IMR-90 (cell line): ENCODE measurements around the gene ZNF778. TPM values are rescaled to one million over a fixed set of nuclear protein-coding genes. Genes with fewer than 3 reads are reported as not detected.

Source experiments
- ATAC-seq: fragments of 200-7000 bp; cut with Tn5 transposase; 2 replicates; pipeline ENCODE4 v1.9.1; 2020; ENCODE audit warnings: low read depth, mild to moderate bottlenecking, moderate library complexity
- BruUV-seq: library from RNA; stranded (reverse); fragments of 400-500 nt; replicated peaks from 2 replicates; lab custom pipeline; 2021; lab: Mats Ljungman, UMichigan
- CTCF ChIA-PET: fragments of 300-600 bp; formaldehyde crosslinking; extraction: SDS; loops from one replicate; lab custom pipeline; 2021; ENCODE audit warnings: antibody characterized with exemption; lab: Yijun Ruan, JAX
- POLR2A ChIA-PET: fragments of 300-600 bp; sonication (Branson Sonifier 250); formaldehyde crosslinking; loops from one replicate; lab custom pipeline; 2022; ENCODE audit warnings: antibody characterized with exemption; ENCODE audit not compliant: unreplicated experiment; lab: Charles Lee
- DNase-seq: peaks from one replicate; pipeline ENCODE4 v3.0.0; 2013
- H2AFZ ChIP-seq: replicated peaks from 2 replicates; pipeline ENCODE3; 2013; ENCODE audit warnings: low read length, mild to moderate bottlenecking; ENCODE audit not compliant: poor library complexity
- H2AK5ac ChIP-seq: 2 replicates; pipeline ENCODE4 v1.6.1; 2013; ENCODE audit warnings: low read depth, low read length, inconsistent platforms
- H2AK9ac ChIP-seq: replicated peaks from 2 replicates; pipeline ENCODE3; 2013; ENCODE audit warnings: mild to moderate bottlenecking, low read depth, low read length, moderate library complexity; ENCODE audit not compliant: poor library complexity
- H2BK120ac ChIP-seq: 2 replicates; pipeline ENCODE4 v1.6.1; 2013; ENCODE audit warnings: low read depth, low read length, inconsistent platforms
- H2BK15ac ChIP-seq: 3 replicates; pipeline ENCODE4 v1.6.1; 2013; ENCODE audit warnings: low read depth, low read length, inconsistent platforms
- H2BK20ac ChIP-seq: 2 replicates; pipeline ENCODE4 v1.6.1; 2013; ENCODE audit warnings: low read depth, mild to moderate bottlenecking, inconsistent platforms, low read length, moderate library complexity
- H2BK5ac ChIP-seq: 2 replicates; pipeline ENCODE4 v1.6.1; 2013; ENCODE audit warnings: mild to moderate bottlenecking, low read depth, low read length, inconsistent platforms; ENCODE audit not compliant: poor library complexity, severe bottlenecking
- H3K14ac ChIP-seq: replicated peaks from 2 replicates; pipeline ENCODE4 v1.6.1; 2013; ENCODE audit warnings: low read depth, low read length, inconsistent platforms
- H3K18ac ChIP-seq: 2 replicates; pipeline ENCODE4 v1.6.1; 2013; ENCODE audit warnings: low read depth, low read length, control low read depth
- H3K23ac ChIP-seq: 2 replicates; pipeline ENCODE4 v1.6.1; 2013; ENCODE audit warnings: low read depth, low read length, inconsistent platforms
- H3K27ac ChIP-seq: 2 replicates; pipeline ENCODE4 v1.5.1; 2013; ENCODE audit warnings: mild to moderate bottlenecking, control low read depth, low read length; ENCODE audit not compliant: insufficient read depth
- H3K27me3 ChIP-seq: 2 replicates; pipeline ENCODE4 v1.6.1; 2013; ENCODE audit warnings: low read length; ENCODE audit not compliant: control insufficient read depth, insufficient read depth
- H3K36me3 ChIP-seq: 2 replicates; pipeline ENCODE4 v1.6.1; 2013; ENCODE audit warnings: low read length, mixed read lengths; ENCODE audit not compliant: control insufficient read depth, insufficient read depth
- H3K4ac ChIP-seq: 2 replicates; pipeline ENCODE4 v1.6.1; 2013; ENCODE audit warnings: low read depth, low read length, inconsistent platforms
- H3K4me1 ChIP-seq: 2 replicates; pipeline ENCODE4 v1.6.1; 2013; ENCODE audit warnings: low read length, mixed read lengths; ENCODE audit not compliant: control insufficient read depth, insufficient read depth
- H3K4me2 ChIP-seq: 2 replicates; pipeline ENCODE4 v1.6.1; 2013; ENCODE audit warnings: low read depth, mild to moderate bottlenecking, control low read depth, low read length, moderate library complexity
- H3K4me3 ChIP-seq: 2 replicates; pipeline ENCODE4 v1.5.1; 2013; ENCODE audit warnings: low read depth, mild to moderate bottlenecking, control low read depth, low read length, moderate library complexity; ENCODE audit not compliant: insufficient read depth
- H3K56ac ChIP-seq: 2 replicates; pipeline ENCODE4 v1.6.1; 2013; ENCODE audit warnings: low read length, inconsistent platforms; ENCODE audit not compliant: insufficient read depth; ENCODE audit errors: extremely low read depth
- H3K79me1 ChIP-seq, 2 experiments: 2 replicates each; pipeline ENCODE4 v1.6.1; 2013; ENCODE audit warnings: low read length in 2 of 2, inconsistent platforms in 1 of 2, low read depth in 1 of 2
- H3K9ac ChIP-seq: 2 replicates; pipeline ENCODE4 v1.6.1; 2013; ENCODE audit warnings: low read depth, low read length, control low read depth
- H3K9me1 ChIP-seq: 2 replicates; pipeline ENCODE4 v1.6.1; 2013; ENCODE audit warnings: low read length, inconsistent platforms; ENCODE audit not compliant: insufficient read depth
- H3K9me3 ChIP-seq: 2 replicates; pipeline ENCODE4 v1.6.1; 2013; ENCODE audit warnings: low read length; ENCODE audit not compliant: control insufficient read depth, insufficient read depth
- H4K20me1 ChIP-seq: 2 replicates; pipeline ENCODE4 v1.6.1; 2013; ENCODE audit warnings: low read length, inconsistent platforms; ENCODE audit not compliant: insufficient read depth
- H4K5ac ChIP-seq: 2 replicates; pipeline ENCODE4 v1.6.1; 2013; ENCODE audit warnings: mild to moderate bottlenecking, low read depth, low read length, control low read depth
- H4K8ac ChIP-seq, 2 experiments: 2 replicates each; pipeline ENCODE4 v1.6.1; 2013; ENCODE audit warnings: low read depth in 2 of 2, low read length in 2 of 2, control low read depth in 1 of 2, inconsistent platforms in 1 of 2
- H4K91ac ChIP-seq: 2 replicates; pipeline ENCODE4 v1.6.1; 2013; ENCODE audit warnings: low read depth, low read length, inconsistent platforms; ENCODE audit not compliant: insufficient read depth
- BHLHE40 ChIP-seq: fragments of 150-350 bp; IDR thresholded peaks from 2 replicates; pipeline ENCODE4 v1.6.1; 2016; ENCODE audit warnings: mild to moderate bottlenecking, low read depth, low read length
- CHD1 ChIP-seq: IDR thresholded peaks from 2 replicates; pipeline ENCODE4 v1.6.1; 2012; ENCODE audit warnings: low read depth, low read length, improper control_type of control experiment
- CTCF ChIP-seq: conservative IDR thresholded peaks from 2 replicates; pipeline ENCODE4 v1.5.1; 2012; ENCODE audit warnings: mild to moderate bottlenecking, low read depth, low read length, improper control_type of control experiment
- ELK1 ChIP-seq: fragments of 150-350 bp; IDR thresholded peaks from 2 replicates; pipeline ENCODE4 v1.6.1; 2016; ENCODE audit warnings: low read depth, mild to moderate bottlenecking, low read length, moderate library complexity, borderline replicate concordance
- FOS ChIP-seq: fragments of 150-350 bp; IDR thresholded peaks from 2 replicates; pipeline ENCODE4 v1.6.1; 2016; ENCODE audit warnings: low read depth, low read length
- MAFK ChIP-seq: IDR thresholded peaks from 2 replicates; pipeline ENCODE4 v1.6.1; 2012; ENCODE audit warnings: low read depth, low read length, improper control_type of control experiment
- MAZ ChIP-seq: IDR thresholded peaks from 2 replicates; pipeline ENCODE4 v1.6.1; 2012; ENCODE audit warnings: low read depth, mild to moderate bottlenecking, low read length, improper control_type of control experiment, moderate library complexity, borderline replicate concordance
- MXI1 ChIP-seq: IDR thresholded peaks from 2 replicates; pipeline ENCODE4 v1.6.1; 2012; ENCODE audit warnings: low read depth, mild to moderate bottlenecking, low read length, moderate library complexity, borderline replicate concordance
- POLR2A ChIP-seq: IDR thresholded peaks from 2 replicates; pipeline ENCODE4 v1.6.1; 2012; ENCODE audit warnings: mild to moderate bottlenecking, low read depth, low read length
- RAD21 ChIP-seq: IDR thresholded peaks from 2 replicates; pipeline ENCODE4 v1.6.1; 2012; ENCODE audit warnings: low read length, improper control_type of control experiment
- RCOR1 ChIP-seq: IDR thresholded peaks from 2 replicates; pipeline ENCODE4 v1.6.1; 2012; ENCODE audit warnings: mild to moderate bottlenecking, low read length, improper control_type of control experiment; ENCODE audit not compliant: insufficient replicate concordance
- SMC3 ChIP-seq: fragments of 150-350 bp; IDR thresholded peaks from 2 replicates; pipeline ENCODE4 v1.6.1; 2016; ENCODE audit warnings: low read depth, mild to moderate bottlenecking, antibody characterized with exemption, low read length, moderate library complexity
- USF2 ChIP-seq: fragments of 150-350 bp; IDR thresholded peaks from 2 replicates; pipeline ENCODE4 v1.6.1; 2017; ENCODE audit warnings: mild to moderate bottlenecking, antibody characterized with exemption, low read length, low read depth
- WGBS, 2 experiments: methylation state at CpG; one replicate each; pipeline versions ENCODE4 v1.1.5 to v1.1.7; 2013; ENCODE audit warnings: missing lambda C conversion rate in 2 of 2; ENCODE audit not compliant: insufficient read length in 1 of 2; ENCODE audit errors: extremely low coverage in 2 of 2; 5-methylcytosine and 5-hydroxymethylcytosine counted together
- dilution Hi-C: fragments of 300-500 bp; cut with HindIII; formaldehyde crosslinking; loops from one replicate; pipeline ENCODE4 v1.14.3; 2018; ENCODE audit warnings: low sequenced_read_pairs; ENCODE audit not compliant: unreplicated experiment
- in situ Hi-C: fragments of 300-500 bp; cut with MboI; formaldehyde crosslinking; loops from 3 replicates; pipeline ENCODE4 v1.14.3; 2019; ENCODE audit warnings: low sequenced_read_pairs, inconsistent platforms, mixed read lengths
- intact Hi-C: fragments of 100-400 bp; cut with micrococcal nuclease; formaldehyde crosslinking; loops from 2 replicates; pipeline ENCODE4 v1.10.0; 2022
- polyA plus RNA-seq, 3 experiments: library from polyadenylated mRNA; depleted of rRNA; stranded (reverse); fragments of >200 nt; gene quantifications; 2 replicates each; pipeline ENCODE4 v1.2.3, GENCODE V29; 2012; ENCODE audit warnings: low replicate concordance in 1 of 3
- total RNA-seq: library from RNA; depleted of rRNA; stranded (reverse); fragments of >200 nt; gene quantifications from 2 replicates; pipeline ENCODE4 v1.2.3, GENCODE V29; 2012

ZNF778 gene
- total and polyA plus RNA-seq, 2 of the 4 experiments (the other 2 are of a cell fraction) = 5.6 to 9.9 TPM

- H2BK15ac ChIP-seq = no peak overlapping the region
- no peaks in the 10 kb centered on the region for H3K79me1 ChIP-seq
- no peak overlapping the region for H3K4me3 ChIP-seq
- H3K27ac ChIP-seq = no peak overlapping the region
- peaks cover 35% of the 10 kb centered on the region for H3K27me3 ChIP-seq
- DNase-seq = no peak
- H2BK5ac ChIP-seq = no peak overlapping the region
- no peak overlapping the region for H3K9ac ChIP-seq
- intact Hi-C loops (no loop called here), in situ Hi-C loops (no loop called here), dilution Hi-C loops (no loop called here)
- no peak overlapping the region for H4K5ac ChIP-seq
- no peak overlapping the region for H3K56ac ChIP-seq
- H3K9me3 ChIP-seq = peaks cover 8% of the 10 kb centered on the region
- H4K8ac ChIP-seq = no peak overlapping the region
- TF ChIP-seq MXI1 (no peak), SMC3 (no peak), FOS (no peak), RAD21 (no peak), BHLHE40 (no peak), RCOR1 (no peak), CTCF (no peak), ELK1 (no peak), USF2 (no peak), MAFK (no peak), MAZ (no peak), POLR2A (no peak), CHD1 (no peak)
- no TSS peak for BruUV-seq
- peaks cover 7% of the 10 kb centered on the region for H4K20me1 ChIP-seq
- POLR2A ChIA-PET = interaction anchor here (0.5 kb wide), 1 partner anchor 605 kb away, joined by 11 read pairs; no protein-coding TSS in a partner anchor
- H2AK9ac ChIP-seq = no peak overlapping the region
- 64% methylated on average over 3 of the region's 28 CpGs; no CpG with 5 or more reads in 1 of the 2 experiments for WGBS, 2 experiments
- no peak overlapping the region for H2BK20ac ChIP-seq
- no peak overlapping the region for H2BK120ac ChIP-seq
- H2AFZ ChIP-seq = peak overlapping the region; percentile 19
- no peak overlapping the region for H3K14ac ChIP-seq
- no peaks in the 10 kb centered on the region for H3K36me3 ChIP-seq
- no peak overlapping the region for H4K91ac ChIP-seq
- H3K4me1 ChIP-seq = peaks cover 7% of the 10 kb centered on the region
- no peak overlapping the region for H3K4ac ChIP-seq
- CTCF ChIA-PET = no interaction called here
- H3K18ac ChIP-seq = no peak overlapping the region
- H2AK5ac ChIP-seq = no peak overlapping the region
- H3K23ac ChIP-seq = no peak overlapping the region
- H3K4me2 ChIP-seq = no peak overlapping the region
- no peak for ATAC-seq
- no peaks in the 10 kb centered on the region for H3K9me1 ChIP-seq
Observed at GRCh38 chr16:89198417-89199240, 18.9 kb upstream of the ZNF778 start.
